AG04450 (cell line): ENCODE results near the gene LRRTM4. TPM values are rescaled to one million over a fixed set of nuclear protein-coding genes. Genes with fewer than 3 reads are reported as not detected.

Experiments
- CTCF ChIA-PET: fragments of 300-600, 350-600 bp; formaldehyde crosslinking; extraction: SDS; loops from one replicate; lab custom pipeline; 2022; ENCODE audit warnings: antibody characterized with exemption, inconsistent platforms; lab: Charles Lee
- POLR2A ChIA-PET: fragments of 350-600 bp; formaldehyde crosslinking; extraction: SDS; loops from one replicate; lab custom pipeline; 2021; ENCODE audit warnings: antibody characterized with exemption, inconsistent platforms; lab: Yijun Ruan, JAX
- DNase-seq: peaks from one replicate; pipeline ENCODE4 v3.0.0-alpha.2; 2011; ENCODE audit warnings: low read depth, low spot score
- H3K27ac ChIP-seq: one replicate; pipeline ENCODE4 v1.5.1; 2012; ENCODE audit warnings: low read depth, low read length, control low read depth
- H3K27me3 ChIP-seq: one replicate; pipeline ENCODE4 v1.6.0; 2012; ENCODE audit warnings: low read length; ENCODE audit not compliant: control insufficient read depth, insufficient read depth
- H3K4me3 ChIP-seq: 2 replicates; pipeline ENCODE4 v1.5.1; 2011; ENCODE audit warnings: mild to moderate bottlenecking, low read depth, low read length, control low read depth
- H3K9me3 ChIP-seq: 2 replicates; pipeline ENCODE4 v1.5.1; 2012; ENCODE audit warnings: low read length; ENCODE audit not compliant: control insufficient read depth, insufficient read depth
- CTCF ChIP-seq: IDR thresholded peaks from 2 replicates; pipeline ENCODE4 v1.5.1; 2011; ENCODE audit warnings: low read depth, low read length, control low read depth, inconsistent platforms
- polyA plus RNA-seq: library from polyadenylated mRNA; depleted of rRNA; stranded (reverse); fragments of >200 nt; gene quantifications from 2 replicates; pipeline ENCODE4 v1.2.3, GENCODE V29; 2011

The LRRTM4 gene
- polyA plus RNA-seq, 1 experiment = not detected

GRCh38 chr2:77458216-77458615 is 64.0 kb downstream of the LRRTM4 start:
- CTCF ChIA-PET = no interaction called here
- TF ChIP-seq CTCF = no peak
- H3K27ac ChIP-seq = no peak overlapping the region
- H3K9me3 ChIP-seq = no peaks in the 10 kb centered on the region
- no peaks in the 10 kb centered on the region for H3K27me3 ChIP-seq
- no peak overlapping the region for H3K4me3 ChIP-seq
- POLR2A ChIA-PET = no interaction called here
- DNase-seq = no peak

GRCh38 chr2:77457665-77458064 is 64.5 kb downstream of the LRRTM4 start:
- CTCF ChIA-PET = no interaction called here
- POLR2A ChIA-PET = no interaction called here
- TF ChIP-seq CTCF = no peak
- no peak overlapping the region for H3K4me3 ChIP-seq
- no peaks in the 10 kb centered on the region for H3K27me3 ChIP-seq
- no peak for DNase-seq
- H3K9me3 ChIP-seq = no peaks in the 10 kb centered on the region
- H3K27ac ChIP-seq = no peak overlapping the region

GRCh38 chr2:77443076-77443475 is 79.1 kb downstream of the LRRTM4 start:
- no peak for DNase-seq
- H3K9me3 ChIP-seq = no peaks in the 10 kb centered on the region
- no peaks in the 10 kb centered on the region for H3K27me3 ChIP-seq
- TF ChIP-seq CTCF = no peak
- CTCF ChIA-PET = no interaction called here
- POLR2A ChIA-PET = no interaction called here
- no peak overlapping the region for H3K27ac ChIP-seq
- no peak overlapping the region for H3K4me3 ChIP-seq

- no peak overlapping the region for H3K27ac ChIP-seq
- H3K27me3 ChIP-seq = no peaks in the 10 kb centered on the region
- TF ChIP-seq CTCF = no peak
- CTCF ChIA-PET = no interaction called here
- H3K4me3 ChIP-seq = no peak overlapping the region
- POLR2A ChIA-PET = no interaction called here
- no peaks in the 10 kb centered on the region for H3K9me3 ChIP-seq
- DNase-seq = no peak
Observed at GRCh38 chr2:77434880-77435279, 87.3 kb downstream of the LRRTM4 start.

- ChIA-PET CTCF (no interaction called here), POLR2A (no interaction called here)
- Histone ChIP-seq H3K4me3 (no peak overlapping the region), H3K9me3 (no peaks in the 10 kb centered on the region), H3K27ac (no peak overlapping the region), H3K27me3 (no peaks in the 10 kb centered on the region)
- TF ChIP-seq CTCF = no peak
- no peak for DNase-seq
Observed at GRCh38 chr2:77428946-77429345, 93.2 kb downstream of the LRRTM4 start.
